H1 (cell line): ENCODE measurements around the gene DNM2. TPM values are rescaled to one million over a fixed set of nuclear protein-coding genes. Genes with fewer than 3 reads are reported as not detected.

Experiments used
- BACH1 ChIP-seq: IDR thresholded peaks from 2 replicates; pipeline ENCODE4 v1.6.1; 2012; ENCODE audit warnings: low read length, improper control_type of control experiment
- BCL11A ChIP-seq, 2 experiments: IDR thresholded peaks; one replicate each; pipeline ENCODE4 v1.6.1; 2011; ENCODE audit warnings: low read depth in 2 of 2, low read length in 2 of 2, mild to moderate bottlenecking in 2 of 2
- BRCA1 ChIP-seq: IDR thresholded peaks from 2 replicates; pipeline ENCODE4 v1.6.1; 2012; ENCODE audit warnings: low read depth, low read length, improper control_type of control experiment
- CEBPB ChIP-seq: IDR thresholded peaks from 2 replicates; pipeline ENCODE4 v1.6.1; 2012; ENCODE audit warnings: low read depth, low read length
- CREB1 ChIP-seq: IDR thresholded peaks from 2 replicates; pipeline ENCODE4 v1.6.1; 2012; ENCODE audit warnings: inconsistent platforms
- EGR1 ChIP-seq: IDR thresholded peaks from 2 replicates; pipeline ENCODE4 v1.6.1; 2011; ENCODE audit warnings: low read depth, low read length, borderline replicate concordance
- EZH2 ChIP-seq: fragments of 200-600 bp; sonication (generic); IDR thresholded peaks from 2 replicates; pipeline ENCODE4 v1.7.1; 2012; ENCODE audit warnings: low read depth, mild to moderate bottlenecking, moderate library complexity, low read length, inconsistent platforms; ENCODE audit not compliant: severe bottlenecking
- FOSL1 ChIP-seq: IDR thresholded peaks from 2 replicates; pipeline ENCODE4 v1.6.1; 2011; ENCODE audit warnings: mild to moderate bottlenecking, low read depth, low read length, moderate library complexity; ENCODE audit not compliant: insufficient read depth
- MAFK ChIP-seq: IDR thresholded peaks from 2 replicates; pipeline ENCODE4 v1.6.1; 2012; ENCODE audit warnings: low read depth, mild to moderate bottlenecking, improper control_type of control experiment, low read length
- SP1 ChIP-seq: IDR thresholded peaks from 2 replicates; pipeline ENCODE4 v1.6.1; 2011; ENCODE audit warnings: low read depth, low read length
- TAF7 ChIP-seq: optimal IDR thresholded peaks from 2 replicates; pipeline ENCODE3; 2011; ENCODE audit warnings: low read depth, mild to moderate bottlenecking, inconsistent platforms, low read length, moderate library complexity, borderline replicate concordance
- YY1 ChIP-seq: IDR thresholded peaks from 2 replicates; pipeline ENCODE4 v1.6.1; 2011; ENCODE audit warnings: low read depth, mild to moderate bottlenecking, low read length
- polyA plus RNA-seq, 7 experiments: library from polyadenylated mRNA; depleted of rRNA in 3 of 7; stranded (reverse) in 5 of 7; unstranded in 2 of 7; fragments of >200 nt in 5 of 7; fragments of 200-250 nt in 2 of 7; gene quantifications; 1 replicate in 5 of 7; 2 replicates in 1 of 7; 4 replicates in 1 of 7; pipeline versions ENCODE4 v1.2.1 to v1.2.3, GENCODE V29; 2011 to 2013; ENCODE audit warnings: missing spikeins in 2 of 7, mixed read lengths in 2 of 7
- total RNA-seq: library from RNA; stranded (reverse); fragmentation: NEBNext Ultra II Directional; extraction: Animal tissue kit (Norgen Biotek cat#: 25700); gene quantifications from 2 replicates; pipeline ENCODE4 v1.2.1, GENCODE V29; 2021
- TF ChIP-seq, protein P1 (sequence below), 3 experiments: IDR thresholded peaks; 1 replicate in 2 of 3; 2 replicates in 1 of 3; pipeline versions ENCODE4 v1.5.1 to v1.6.1; 2011; ENCODE audit warnings: low read length in 3 of 3, mild to moderate bottlenecking in 3 of 3, inconsistent platforms in 2 of 3, low read depth in 1 of 3, moderate library complexity in 1 of 3; ENCODE audit not compliant: insufficient read depth in 1 of 3; ENCODE audit errors: control extremely low read depth in 1 of 3

Gene DNM2
- total and polyA plus RNA-seq, 2 of the 8 experiments (the other 6 are each of a cell fraction or from before 2014, with no cell fraction given): 61.9 to 120 TPM

- TF ChIP-seq FOSL1 (no peak), TAF7 (peak; percentile 36), BACH1 (no peak), EZH2 (no peak), CEBPB (no peak), YY1 (no peak), SP1 (peak; percentile 76), CREB1 (peak; percentile 93), BRCA1 (peak; percentile 58; the same call in 1 of the 2 replicates), BCL11A (IDR thresholded peaks at IDR 0.05; ENCODE audit: low read depth in 2 of 2, low read length in 2 of 2) (no peak), EGR1 (no peak; the same call in 1 of the 2 replicates), MAFK (no peak)
- TF ChIP-seq, protein P1, sequence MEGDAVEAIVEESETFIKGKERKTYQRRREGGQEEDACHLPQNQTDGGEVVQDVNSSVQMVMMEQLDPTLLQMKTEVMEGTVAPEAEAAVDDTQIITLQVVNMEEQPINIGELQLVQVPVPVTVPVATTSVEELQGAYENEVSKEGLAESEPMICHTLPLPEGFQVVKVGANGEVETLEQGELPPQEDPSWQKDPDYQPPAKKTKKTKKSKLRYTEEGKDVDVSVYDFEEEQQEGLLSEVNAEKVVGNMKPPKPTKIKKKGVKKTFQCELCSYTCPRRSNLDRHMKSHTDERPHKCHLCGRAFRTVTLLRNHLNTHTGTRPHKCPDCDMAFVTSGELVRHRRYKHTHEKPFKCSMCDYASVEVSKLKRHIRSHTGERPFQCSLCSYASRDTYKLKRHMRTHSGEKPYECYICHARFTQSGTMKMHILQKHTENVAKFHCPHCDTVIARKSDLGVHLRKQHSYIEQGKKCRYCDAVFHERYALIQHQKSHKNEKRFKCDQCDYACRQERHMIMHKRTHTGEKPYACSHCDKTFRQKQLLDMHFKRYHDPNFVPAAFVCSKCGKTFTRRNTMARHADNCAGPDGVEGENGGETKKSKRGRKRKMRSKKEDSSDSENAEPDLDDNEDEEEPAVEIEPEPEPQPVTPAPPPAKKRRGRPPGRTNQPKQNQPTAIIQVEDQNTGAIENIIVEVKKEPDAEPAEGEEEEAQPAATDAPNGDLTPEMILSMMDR (IDR thresholded peaks at IDR 0.05; ENCODE audit: control extremely low read depth in 1 of 3, insufficient read depth in 1 of 3, low read depth in 1 of 3, low read length in 3 of 3): peak; percentile 72 to 97 (median 95)
These were observed 153.2 kb downstream of the DNM2 start, which contains the start of gene CARM1 (continued) for GRCh38 chr19:10870955-10871603.
